Fibroblast of the aortic adventitia (primary cell): Measurements from ENCODE around the gene CDH15. TPM values are rescaled to one million over a fixed set of nuclear protein-coding genes. Genes with fewer than 3 reads are reported as not detected.

ENCODE experiments used
- DNase-seq: peaks from one replicate; pipeline ENCODE4 v3.0.0-alpha.2; 2010; ENCODE audit warnings: low read depth
- H3K4me3 ChIP-seq: 2 replicates; pipeline ENCODE4 v1.5.1; 2011; ENCODE audit warnings: low read depth, mild to moderate bottlenecking, control low read depth, low read length, moderate library complexity
- CTCF ChIP-seq: IDR thresholded peaks from 2 replicates; pipeline ENCODE4 v1.5.1; 2011; ENCODE audit warnings: mild to moderate bottlenecking, low read length, control low read depth, inconsistent platforms; ENCODE audit not compliant: insufficient read depth
- total RNA-seq: library from RNA; depleted of rRNA; stranded (reverse); fragments of >200 nt; gene quantifications from 2 replicates; pipeline ENCODE4 v1.2.3, GENCODE V29; 2012; ENCODE audit warnings: low replicate concordance

CDH15 gene
- total RNA-seq, 1 donor, result 0.09 TPM

GRCh38 chr16:89140401-89140800 lies 31.1 kb upstream of the CDH15 start:
- no peak for DNase-seq
- H3K4me3 ChIP-seq, result no peak overlapping the region
- no peak for TF ChIP-seq CTCF

GRCh38 chr16:89140981-89141883 lies 30.3 kb upstream of the CDH15 start:
- no peak overlapping the region for H3K4me3 ChIP-seq
- no peak for DNase-seq
- no peak for TF ChIP-seq CTCF

GRCh38 chr16:89141884-89142267 lies 29.7 kb upstream of the CDH15 start:
- TF ChIP-seq CTCF, result no peak
- no peak for DNase-seq
- no peak overlapping the region for H3K4me3 ChIP-seq

- no peak overlapping the region for H3K4me3 ChIP-seq
- no peak for TF ChIP-seq CTCF
- DNase-seq, result no peak
Measured at GRCh38 chr16:89142474-89143195, 28.9 kb upstream of the CDH15 start.

- DNase-seq, result no peak
- no peak overlapping the region for H3K4me3 ChIP-seq
- TF ChIP-seq CTCF, result no peak
Measured at GRCh38 chr16:89143201-89143741, 28.3 kb upstream of the CDH15 start.

GRCh38 chr16:89143911-89144675 lies 27.5 kb upstream of the CDH15 start:
- H3K4me3 ChIP-seq, result no peak overlapping the region
- DNase-seq, result no peak
- no peak for TF ChIP-seq CTCF
